Mammary epithelial cell (primary cell): ENCODE measurements around the gene PACS1.

Experiments used
- CTCF ChIP-seq, 2 donors: IDR thresholded peaks in 1 of 2; conservative IDR thresholded peaks in 1 of 2; 2 replicates each; pipeline ENCODE4 v1.5.1; 2011 to 2012; ENCODE audit warnings: inconsistent platforms in 2 of 2, low read length in 2 of 2, mild to moderate bottlenecking in 2 of 2, control low read depth in 1 of 2, low read depth in 1 of 2; ENCODE audit not compliant: insufficient read depth in 1 of 2; ENCODE audit errors: extremely low read depth in 1 of 2
- EZH2 ChIP-seq: IDR thresholded peaks from 2 replicates; pipeline ENCODE4 v1.6.1; 2012; ENCODE audit warnings: low read length, inconsistent platforms, borderline replicate concordance

GRCh38 chr11:66101066-66101464 lies 31.0 kb downstream of the PACS1 start:
- TF ChIP-seq CTCF (conservative IDR thresholded peaks at IDR 0.05 in 1 of 2, IDR thresholded peaks at IDR 0.05 in 1 of 2; ENCODE audit: extremely low read depth in 1 of 2, insufficient read depth in 1 of 2, low read depth in 1 of 2, low read length in 2 of 2) = no peak
- TF ChIP-seq EZH2 = no peak
